GM12878 (cell line): ENCODE results near the gene RET. TPM values are rescaled to one million over a fixed set of nuclear protein-coding genes. Genes with fewer than 3 reads are reported as not detected.

Experiments used
- ATAC-seq: fragments of 200-7000 bp; cut with Tn5 transposase; 3 replicates; pipeline ENCODE4 v1.9.1; 2020; ENCODE audit warnings: mild to moderate bottlenecking, moderate library complexity
- BruUV-seq: library from RNA; stranded (reverse); fragments of 400-500 nt; replicated peaks from 2 replicates; lab custom pipeline; 2021; lab: Mats Ljungman, UMichigan
- CTCF ChIA-PET: fragments of 300-600 bp; sonication (Branson Sonifier 250); formaldehyde crosslinking; extraction: SDS; loops from one replicate; lab custom pipeline; 2021; ENCODE audit warnings: inconsistent platforms; lab: Yijun Ruan, JAX
- POLR2A ChIA-PET: fragments of 350-600 bp; formaldehyde crosslinking; extraction: SDS; loops from one replicate; lab custom pipeline; 2021; ENCODE audit warnings: inconsistent platforms; lab: Charles Lee
- RAD21 ChIA-PET: fragments of 300-600 bp; sonication (Branson Sonifier 250); formaldehyde crosslinking; loops from one replicate; lab custom pipeline; 2023; ENCODE audit warnings: antibody characterized with exemption; ENCODE audit not compliant: unreplicated experiment; lab: Charles Lee
- SMC1A ChIA-PET: fragments of 300-600 bp; sonication (Branson Sonifier 250); formaldehyde crosslinking; loops from one replicate; lab custom pipeline; 2023; ENCODE audit not compliant: unreplicated experiment, uncharacterized antibody; lab: Charles Lee
- DNase-seq: peaks from one replicate; pipeline ENCODE4 v3.0.0-alpha.2; 2011; ENCODE audit warnings: low read depth, low spot score
- FAIRE-seq: peaks from 3 replicates; lab custom pipeline; 2011; peaks lifted over from hg19 to GRCh38; lab: Jason Lieb, UNC
- H2AFZ ChIP-seq: 2 replicates; pipeline ENCODE4 v1.6.0; 2011; ENCODE audit warnings: low read depth, low read length, control low read depth; ENCODE audit not compliant: control insufficient read depth
- H3K27ac ChIP-seq: 2 replicates; pipeline ENCODE4 v1.5.1; 2011; ENCODE audit warnings: control low read depth; ENCODE audit not compliant: control insufficient read depth, insufficient read depth
- H3K27me3 ChIP-seq, 2 experiments: replicated peaks in 1 of 2; 2 replicates each; pipeline versions ENCODE4 v1.6.0 to v1.6.1; 2011; ENCODE audit warnings: low read length in 1 of 2; ENCODE audit not compliant: control insufficient read depth in 2 of 2, insufficient read depth in 2 of 2
- H3K36me3 ChIP-seq, 2 experiments: 2 replicates each; pipeline ENCODE4 v1.5.1; 2011; ENCODE audit warnings: low read length in 1 of 2; ENCODE audit not compliant: control insufficient read depth in 2 of 2, insufficient read depth in 2 of 2
- H3K4me1 ChIP-seq: 2 replicates; pipeline ENCODE4 v1.6.1; 2011; ENCODE audit warnings: mild to moderate bottlenecking, low read length, moderate library complexity, mixed read lengths; ENCODE audit not compliant: control insufficient read depth, insufficient read depth
- H3K4me2 ChIP-seq: 2 replicates; pipeline ENCODE4 v1.6.0; 2011; ENCODE audit warnings: control low read depth; ENCODE audit not compliant: control insufficient read depth, insufficient read depth
- H3K4me3 ChIP-seq: fragments of 200-600 bp; sonication (generic); 2 replicates; pipeline ENCODE4 v1.5.1; 2016
- H3K79me2 ChIP-seq: 2 replicates; pipeline ENCODE4 v1.6.0; 2011; ENCODE audit warnings: low read length; ENCODE audit not compliant: control insufficient read depth, insufficient read depth
- H3K9ac ChIP-seq: 2 replicates; pipeline ENCODE4 v1.8.0; 2011; ENCODE audit warnings: low read length, control low read depth, mixed read lengths; ENCODE audit not compliant: control insufficient read depth, insufficient read depth
- H3K9me3 ChIP-seq: replicated peaks from 3 replicates; pipeline ENCODE4 v1.5.1; 2011; ENCODE audit warnings: mild to moderate bottlenecking, low read length; ENCODE audit not compliant: control insufficient read depth, insufficient read depth
- H4K20me1 ChIP-seq: 2 replicates; pipeline ENCODE4 v1.6.0; 2011; ENCODE audit not compliant: control insufficient read depth, insufficient read depth
- KLF5 ChIP-seq: fragments of 450-650 bp; IDR thresholded peaks from 2 replicates; pipeline ENCODE4 v1.6.1; 2014; ENCODE audit warnings: mild to moderate bottlenecking; ENCODE audit not compliant: partially characterized antibody
- WGBS: methylation state at CpG from one replicate; pipeline ENCODE4 v1.1.6; 2016; ENCODE audit warnings: low lambda C conversion rate; ENCODE audit not compliant: insufficient replicate concordance, insufficient coverage; ENCODE audit errors: missing lambda C conversion rate; 5-methylcytosine and 5-hydroxymethylcytosine counted together
- in situ Hi-C: fragments of 300-500 bp; cut with MboI; formaldehyde crosslinking; loops from 9 replicates; pipeline ENCODE4 v1.14.3; 2018; ENCODE audit warnings: mixed read lengths
- intact Hi-C: fragments of 100-400 bp; cut with micrococcal nuclease; formaldehyde crosslinking; loops from one replicate; pipeline ENCODE4 v1.14.2; 2022; ENCODE audit not compliant: unreplicated experiment
- polyA plus RNA-seq, 11 experiments: library from polyadenylated mRNA; depleted of rRNA in 4 of 11; unstranded in 6 of 11; stranded (reverse) in 5 of 11; fragments of >200 nt; fragmentation: Nextera tagmentation in 4 of 11; fragmentation: Illumina TruSeq in 1 of 11; extraction: Ambion mirVana in 4 of 11; extraction: Trizol in 1 of 11; gene quantifications; 1 replicate in 1 of 11; 2 replicates in 10 of 11; pipeline versions ENCODE4 v1.2.1 to v1.2.3, GENCODE V29; 2011 to 2016; ENCODE audit warnings: inconsistent platforms in 2 of 11, missing spikeins in 2 of 11, low read depth in 1 of 11
- total RNA-seq, 4 experiments: library from RNA; depleted of rRNA in 3 of 4; stranded (reverse); fragments of >200 nt in 3 of 4; fragmentation: Illumina TruSeq in 1 of 4; extraction: Trizol in 1 of 4; gene quantifications; 2 replicates each; pipeline versions ENCODE4 v1.2.1 to v1.2.3, GENCODE V29; 2013 to 2021
- TF ChIP-seq, protein P1 (sequence below): fragments of 450-650 bp; IDR thresholded peaks from 2 replicates; pipeline ENCODE4 v1.6.1; 2017; ENCODE audit warnings: mild to moderate bottlenecking, low read depth, inconsistent platforms; ENCODE audit not compliant: poor library complexity, severe bottlenecking
- TF ChIP-seq, protein P2 (sequence below): fragments of 450-650 bp; IDR thresholded peaks from 2 replicates; pipeline ENCODE4 v1.6.1; 2017; ENCODE audit warnings: antibody characterized with exemption, mild to moderate bottlenecking, moderate library complexity
- TF ChIP-seq, protein P3 (sequence below): fragments of 450-650 bp; formaldehyde crosslinking; IDR thresholded peaks from 2 replicates; pipeline ENCODE4 v1.5.0; 2022; ENCODE audit warnings: mild to moderate bottlenecking, missing genetic modification characterization
- TF ChIP-seq, protein P4 (sequence below), 3 experiments: IDR thresholded peaks in 2 of 3; conservative IDR thresholded peaks in 1 of 3; 2 replicates each; pipeline ENCODE4 v1.5.1; 2011; ENCODE audit warnings: low read depth in 3 of 3, low read length in 3 of 3, mild to moderate bottlenecking in 3 of 3, control low read depth in 2 of 3, moderate library complexity in 2 of 3, inconsistent platforms in 1 of 3, mixed read lengths in 1 of 3; ENCODE audit not compliant: control insufficient read depth in 2 of 3, insufficient read depth in 1 of 3; ENCODE audit errors: extremely low read depth in 1 of 3
- TF ChIP-seq, protein P5 (sequence below): fragments of 450-650 bp; IDR thresholded peaks from 2 replicates; pipeline ENCODE4 v1.6.1; 2016; ENCODE audit warnings: mild to moderate bottlenecking, moderate library complexity, borderline replicate concordance

Gene RET
- total and polyA plus RNA-seq, 10 of the 15 experiments (the other 5 are each of a cell fraction or from before 2014, with no cell fraction given): not detected

DNA sequence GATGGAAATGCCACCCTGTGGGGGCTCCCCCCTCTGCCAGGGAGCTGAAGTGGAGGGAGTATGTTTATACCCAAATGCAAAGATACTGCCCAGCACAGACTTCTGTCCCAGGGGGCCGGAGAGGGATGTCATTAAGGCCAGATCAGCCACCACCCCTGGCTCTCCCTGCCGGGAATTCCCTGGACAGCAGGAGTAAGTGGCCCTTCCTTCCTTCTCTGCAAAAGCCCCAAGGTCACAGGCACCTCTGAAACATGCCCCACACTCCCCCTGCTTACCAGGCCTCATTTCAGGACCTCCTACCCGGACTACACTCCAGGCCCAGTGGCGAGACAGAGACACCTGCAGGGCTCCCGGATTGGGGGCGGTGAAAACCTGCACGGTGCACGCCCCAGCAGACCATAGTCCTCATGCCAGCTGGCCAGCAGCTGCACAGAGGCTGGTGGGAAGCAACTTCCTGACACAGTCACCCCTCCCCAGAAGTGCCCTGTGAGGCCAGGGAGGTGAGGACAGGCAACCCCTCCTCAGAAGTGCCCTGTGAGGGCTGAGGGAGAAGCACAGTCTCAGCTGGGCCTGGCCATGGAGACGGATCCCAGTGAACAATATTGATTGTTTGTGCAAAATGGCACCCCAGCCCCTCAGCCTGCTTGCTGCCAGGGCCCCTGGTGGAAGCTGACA, 33.0 kb upstream of the RET start:
- no peak for DNase-seq
- intact Hi-C loops (no loop called here), in situ Hi-C loops (no loop called here)
- ChIA-PET CTCF (no interaction called here), RAD21 (no interaction called here), POLR2A (no interaction called here), SMC1A (no interaction called here)
- Histone ChIP-seq H3K4me3 (no peak overlapping the region), H3K27ac (no peak overlapping the region), H3K36me3 (no peaks in the 10 kb centered on the region), H3K9me3 (no peaks in the 10 kb centered on the region), H4K20me1 (no peaks in the 10 kb centered on the region), H3K4me2 (no peak overlapping the region), H3K79me2 (no peaks in the 10 kb centered on the region), H3K27me3 (no peaks in the 10 kb centered on the region; a peak in 1 of 4 replicates), H2AFZ (no peak overlapping the region), H3K4me1 (no peaks in the 10 kb centered on the region), H3K9ac (no peak overlapping the region)
- ATAC-seq: no peak
- BruUV-seq: no TSS peak
- WGBS: 31% methylated on average over 9 of the region's 9 CpGs
- no peak for FAIRE-seq
- TF ChIP-seq, protein P1, sequence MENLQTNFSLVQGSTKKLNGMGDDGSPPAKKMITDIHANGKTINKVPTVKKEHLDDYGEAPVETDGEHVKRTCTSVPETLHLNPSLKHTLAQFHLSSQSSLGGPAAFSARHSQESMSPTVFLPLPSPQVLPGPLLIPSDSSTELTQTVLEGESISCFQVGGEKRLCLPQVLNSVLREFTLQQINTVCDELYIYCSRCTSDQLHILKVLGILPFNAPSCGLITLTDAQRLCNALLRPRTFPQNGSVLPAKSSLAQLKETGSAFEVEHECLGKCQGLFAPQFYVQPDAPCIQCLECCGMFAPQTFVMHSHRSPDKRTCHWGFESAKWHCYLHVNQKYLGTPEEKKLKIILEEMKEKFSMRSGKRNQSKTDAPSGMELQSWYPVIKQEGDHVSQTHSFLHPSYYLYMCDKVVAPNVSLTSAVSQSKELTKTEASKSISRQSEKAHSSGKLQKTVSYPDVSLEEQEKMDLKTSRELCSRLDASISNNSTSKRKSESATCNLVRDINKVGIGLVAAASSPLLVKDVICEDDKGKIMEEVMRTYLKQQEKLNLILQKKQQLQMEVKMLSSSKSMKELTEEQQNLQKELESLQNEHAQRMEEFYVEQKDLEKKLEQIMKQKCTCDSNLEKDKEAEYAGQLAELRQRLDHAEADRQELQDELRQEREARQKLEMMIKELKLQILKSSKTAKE: no peak
- TF ChIP-seq, protein P2, sequence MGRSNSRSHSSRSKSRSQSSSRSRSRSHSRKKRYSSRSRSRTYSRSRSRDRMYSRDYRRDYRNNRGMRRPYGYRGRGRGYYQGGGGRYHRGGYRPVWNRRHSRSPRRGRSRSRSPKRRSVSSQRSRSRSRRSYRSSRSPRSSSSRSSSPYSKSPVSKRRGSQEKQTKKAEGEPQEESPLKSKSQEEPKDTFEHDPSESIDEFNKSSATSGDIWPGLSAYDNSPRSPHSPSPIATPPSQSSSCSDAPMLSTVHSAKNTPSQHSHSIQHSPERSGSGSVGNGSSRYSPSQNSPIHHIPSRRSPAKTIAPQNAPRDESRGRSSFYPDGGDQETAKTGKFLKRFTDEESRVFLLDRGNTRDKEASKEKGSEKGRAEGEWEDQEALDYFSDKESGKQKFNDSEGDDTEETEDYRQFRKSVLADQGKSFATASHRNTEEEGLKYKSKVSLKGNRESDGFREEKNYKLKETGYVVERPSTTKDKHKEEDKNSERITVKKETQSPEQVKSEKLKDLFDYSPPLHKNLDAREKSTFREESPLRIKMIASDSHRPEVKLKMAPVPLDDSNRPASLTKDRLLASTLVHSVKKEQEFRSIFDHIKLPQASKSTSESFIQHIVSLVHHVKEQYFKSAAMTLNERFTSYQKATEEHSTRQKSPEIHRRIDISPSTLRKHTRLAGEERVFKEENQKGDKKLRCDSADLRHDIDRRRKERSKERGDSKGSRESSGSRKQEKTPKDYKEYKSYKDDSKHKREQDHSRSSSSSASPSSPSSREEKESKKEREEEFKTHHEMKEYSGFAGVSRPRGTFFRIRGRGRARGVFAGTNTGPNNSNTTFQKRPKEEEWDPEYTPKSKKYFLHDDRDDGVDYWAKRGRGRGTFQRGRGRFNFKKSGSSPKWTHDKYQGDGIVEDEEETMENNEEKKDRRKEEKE: no peak
- TF ChIP-seq, protein P3, sequence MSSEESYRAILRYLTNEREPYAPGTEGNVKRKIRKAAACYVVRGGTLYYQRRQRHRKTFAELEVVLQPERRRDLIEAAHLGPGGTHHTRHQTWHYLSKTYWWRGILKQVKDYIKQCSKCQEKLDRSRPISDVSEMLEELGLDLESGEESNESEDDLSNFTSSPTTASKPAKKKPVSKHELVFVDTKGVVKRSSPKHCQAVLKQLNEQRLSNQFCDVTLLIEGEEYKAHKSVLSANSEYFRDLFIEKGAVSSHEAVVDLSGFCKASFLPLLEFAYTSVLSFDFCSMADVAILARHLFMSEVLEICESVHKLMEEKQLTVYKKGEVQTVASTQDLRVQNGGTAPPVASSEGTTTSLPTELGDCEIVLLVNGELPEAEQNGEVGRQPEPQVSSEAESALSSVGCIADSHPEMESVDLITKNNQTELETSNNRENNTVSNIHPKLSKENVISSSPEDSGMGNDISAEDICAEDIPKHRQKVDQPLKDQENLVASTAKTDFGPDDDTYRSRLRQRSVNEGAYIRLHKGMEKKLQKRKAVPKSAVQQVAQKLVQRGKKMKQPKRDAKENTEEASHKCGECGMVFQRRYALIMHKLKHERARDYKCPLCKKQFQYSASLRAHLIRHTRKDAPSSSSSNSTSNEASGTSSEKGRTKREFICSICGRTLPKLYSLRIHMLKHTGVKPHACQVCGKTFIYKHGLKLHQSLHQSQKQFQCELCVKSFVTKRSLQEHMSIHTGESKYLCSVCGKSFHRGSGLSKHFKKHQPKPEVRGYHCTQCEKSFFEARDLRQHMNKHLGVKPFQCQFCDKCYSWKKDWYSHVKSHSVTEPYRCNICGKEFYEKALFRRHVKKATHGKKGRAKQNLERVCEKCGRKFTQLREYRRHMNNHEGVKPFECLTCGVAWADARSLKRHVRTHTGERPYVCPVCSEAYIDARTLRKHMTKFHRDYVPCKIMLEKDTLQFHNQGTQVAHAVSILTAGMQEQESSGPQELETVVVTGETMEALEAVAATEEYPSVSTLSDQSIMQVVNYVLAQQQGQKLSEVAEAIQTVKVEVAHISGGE (CRISPR knock-in tag): no peak
- TF ChIP-seq, protein P4, sequence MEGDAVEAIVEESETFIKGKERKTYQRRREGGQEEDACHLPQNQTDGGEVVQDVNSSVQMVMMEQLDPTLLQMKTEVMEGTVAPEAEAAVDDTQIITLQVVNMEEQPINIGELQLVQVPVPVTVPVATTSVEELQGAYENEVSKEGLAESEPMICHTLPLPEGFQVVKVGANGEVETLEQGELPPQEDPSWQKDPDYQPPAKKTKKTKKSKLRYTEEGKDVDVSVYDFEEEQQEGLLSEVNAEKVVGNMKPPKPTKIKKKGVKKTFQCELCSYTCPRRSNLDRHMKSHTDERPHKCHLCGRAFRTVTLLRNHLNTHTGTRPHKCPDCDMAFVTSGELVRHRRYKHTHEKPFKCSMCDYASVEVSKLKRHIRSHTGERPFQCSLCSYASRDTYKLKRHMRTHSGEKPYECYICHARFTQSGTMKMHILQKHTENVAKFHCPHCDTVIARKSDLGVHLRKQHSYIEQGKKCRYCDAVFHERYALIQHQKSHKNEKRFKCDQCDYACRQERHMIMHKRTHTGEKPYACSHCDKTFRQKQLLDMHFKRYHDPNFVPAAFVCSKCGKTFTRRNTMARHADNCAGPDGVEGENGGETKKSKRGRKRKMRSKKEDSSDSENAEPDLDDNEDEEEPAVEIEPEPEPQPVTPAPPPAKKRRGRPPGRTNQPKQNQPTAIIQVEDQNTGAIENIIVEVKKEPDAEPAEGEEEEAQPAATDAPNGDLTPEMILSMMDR (IDR thresholded peaks at IDR 0.05 in 2 of 3, conservative IDR thresholded peaks at IDR 0.05 in 1 of 3; ENCODE audit: control insufficient read depth in 2 of 3, extremely low read depth in 1 of 3, insufficient read depth in 1 of 3, low read depth in 3 of 3, low read length in 3 of 3): no peak
- no peak for TF ChIP-seq KLF5
- TF ChIP-seq, protein P5, sequence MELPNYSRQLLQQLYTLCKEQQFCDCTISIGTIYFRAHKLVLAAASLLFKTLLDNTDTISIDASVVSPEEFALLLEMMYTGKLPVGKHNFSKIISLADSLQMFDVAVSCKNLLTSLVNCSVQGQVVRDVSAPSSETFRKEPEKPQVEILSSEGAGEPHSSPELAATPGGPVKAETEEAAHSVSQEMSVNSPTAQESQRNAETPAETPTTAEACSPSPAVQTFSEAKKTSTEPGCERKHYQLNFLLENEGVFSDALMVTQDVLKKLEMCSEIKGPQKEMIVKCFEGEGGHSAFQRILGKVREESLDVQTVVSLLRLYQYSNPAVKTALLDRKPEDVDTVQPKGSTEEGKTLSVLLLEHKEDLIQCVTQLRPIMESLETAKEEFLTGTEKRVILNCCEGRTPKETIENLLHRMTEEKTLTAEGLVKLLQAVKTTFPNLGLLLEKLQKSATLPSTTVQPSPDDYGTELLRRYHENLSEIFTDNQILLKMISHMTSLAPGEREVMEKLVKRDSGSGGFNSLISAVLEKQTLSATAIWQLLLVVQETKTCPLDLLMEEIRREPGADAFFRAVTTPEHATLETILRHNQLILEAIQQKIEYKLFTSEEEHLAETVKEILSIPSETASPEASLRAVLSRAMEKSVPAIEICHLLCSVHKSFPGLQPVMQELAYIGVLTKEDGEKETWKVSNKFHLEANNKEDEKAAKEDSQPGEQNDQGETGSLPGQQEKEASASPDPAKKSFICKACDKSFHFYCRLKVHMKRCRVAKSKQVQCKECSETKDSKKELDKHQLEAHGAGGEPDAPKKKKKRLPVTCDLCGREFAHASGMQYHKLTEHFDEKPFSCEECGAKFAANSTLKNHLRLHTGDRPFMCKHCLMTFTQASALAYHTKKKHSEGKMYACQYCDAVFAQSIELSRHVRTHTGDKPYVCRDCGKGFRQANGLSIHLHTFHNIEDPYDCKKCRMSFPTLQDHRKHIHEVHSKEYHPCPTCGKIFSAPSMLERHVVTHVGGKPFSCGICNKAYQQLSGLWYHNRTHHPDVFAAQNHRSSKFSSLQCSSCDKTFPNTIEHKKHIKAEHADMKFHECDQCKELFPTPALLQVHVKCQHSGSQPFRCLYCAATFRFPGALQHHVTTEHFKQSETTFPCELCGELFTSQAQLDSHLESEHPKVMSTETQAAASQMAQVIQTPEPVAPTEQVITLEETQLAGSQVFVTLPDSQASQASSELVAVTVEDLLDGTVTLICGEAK: no peak
